GM21526 (cell line): ENCODE data around the gene GARNL3.

ENCODE experiments used
- ATAC-seq: cut with Tn5 transposase; IDR thresholded peaks from one replicate; pipeline ENCODE4 v1.9.1; 2021; ENCODE audit warnings: moderate library complexity; ENCODE audit not compliant: unreplicated experiment, low FRiP score

GARNL3 gene

DNA sequence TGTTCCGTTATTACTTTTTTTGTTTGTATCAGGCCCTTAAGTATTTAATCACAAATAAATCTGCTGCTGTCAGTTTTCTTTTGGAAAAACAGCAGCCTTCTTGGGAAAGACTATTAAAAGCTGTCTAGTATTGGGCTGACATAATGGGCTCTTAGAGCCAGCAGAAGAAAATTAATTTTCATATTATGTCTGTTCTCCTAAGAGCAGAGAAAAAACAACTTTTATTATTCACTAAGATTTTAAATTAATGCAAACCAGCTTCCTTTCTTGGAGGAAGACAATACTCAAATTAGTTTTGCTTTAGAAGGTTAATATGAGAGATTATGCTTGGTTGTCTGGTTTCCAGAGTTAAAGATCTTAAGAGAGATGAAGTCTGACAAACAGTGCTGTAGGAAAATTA is 30.6 kb upstream of the GARNL3 start:
- no peak for ATAC-seq

DNA sequence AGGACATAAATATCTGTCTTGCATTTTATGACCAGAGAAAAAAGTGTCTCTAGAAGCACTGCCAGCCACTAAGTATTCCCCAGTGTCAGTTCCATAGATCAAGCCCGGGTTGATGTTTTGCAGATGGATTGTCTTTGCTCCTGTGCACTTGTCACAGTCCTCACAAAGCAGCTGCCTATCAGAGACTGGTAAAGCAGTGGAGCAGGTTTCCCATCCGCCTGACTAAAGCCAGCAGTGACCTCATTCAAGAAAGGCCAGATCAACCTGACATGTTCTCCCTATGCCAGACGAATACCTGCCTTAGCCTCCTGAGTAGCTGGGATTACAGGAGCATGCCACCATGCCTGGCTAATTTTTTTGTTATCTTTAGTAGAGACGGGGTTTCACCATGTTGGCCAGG is 26.8 kb upstream of the GARNL3 start:
- ATAC-seq: no peak

DNA sequence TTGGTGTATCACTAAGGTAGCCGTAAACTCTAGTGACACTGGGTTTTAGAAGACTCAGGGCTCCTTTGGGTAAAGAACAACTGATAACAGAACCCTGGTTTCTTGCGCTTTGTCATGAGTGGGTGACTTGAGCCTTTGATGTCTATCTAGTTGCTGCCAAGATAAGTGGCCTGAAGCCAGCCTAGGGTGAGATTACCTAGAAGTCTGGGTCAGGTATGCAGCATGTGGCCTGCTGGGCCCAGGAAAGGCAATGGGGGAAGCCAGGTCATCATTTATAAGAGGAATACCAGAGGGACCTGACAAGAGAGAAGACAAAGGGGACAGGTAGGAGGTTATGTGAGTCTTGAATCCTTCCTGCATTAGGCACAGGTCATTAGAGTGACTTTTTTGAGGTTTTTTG is 23.2 kb upstream of the GARNL3 start:
- no peak for ATAC-seq

DNA sequence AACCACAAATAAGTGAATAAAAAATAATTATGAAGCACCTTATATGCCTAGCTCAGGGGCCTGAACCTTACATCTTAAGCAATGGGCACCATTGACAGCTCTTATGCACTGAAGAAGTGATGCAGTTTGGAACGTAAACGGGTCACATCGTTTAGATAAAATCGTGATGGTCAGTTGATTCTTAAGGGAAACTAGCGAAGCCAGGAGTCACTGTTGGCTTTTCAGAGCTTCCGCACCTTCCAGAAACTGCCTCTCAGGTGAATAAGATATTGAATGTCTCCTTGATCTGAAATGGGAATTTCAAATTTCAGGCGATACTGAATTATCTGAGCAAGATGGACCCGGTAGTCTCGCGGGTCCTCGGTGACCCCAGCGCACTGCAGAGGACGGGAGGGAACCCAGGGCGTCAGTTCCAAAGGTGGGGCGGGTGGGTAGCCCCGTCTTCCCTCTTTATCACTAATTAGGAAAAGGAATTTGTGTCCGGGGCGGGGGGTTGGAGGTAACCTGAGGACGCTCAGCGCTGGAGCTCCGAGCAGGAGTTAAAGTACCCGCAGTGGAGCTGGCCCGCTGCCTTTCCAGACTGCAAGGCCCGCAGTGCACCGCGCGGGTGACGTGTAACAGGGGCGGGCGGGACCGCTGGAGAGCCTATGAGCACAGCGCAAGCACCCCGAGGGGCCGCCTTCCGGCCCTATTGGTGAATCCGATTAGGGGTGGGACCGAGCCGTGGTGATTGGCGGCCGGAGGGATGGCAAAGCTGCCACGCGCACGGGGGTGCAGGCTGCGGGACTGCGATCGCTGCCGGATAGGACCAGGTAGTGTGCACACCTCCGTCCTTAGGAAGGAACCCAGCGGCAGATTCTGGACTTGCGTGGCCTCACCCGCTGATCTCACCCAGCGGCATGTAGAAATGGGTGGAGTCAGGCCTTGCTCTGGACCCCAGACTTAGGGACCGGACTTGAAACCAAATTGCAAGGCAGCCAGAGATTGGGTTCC is 19.7 kb upstream of the GARNL3 start:
- ATAC-seq: peak; percentile 99

DNA sequence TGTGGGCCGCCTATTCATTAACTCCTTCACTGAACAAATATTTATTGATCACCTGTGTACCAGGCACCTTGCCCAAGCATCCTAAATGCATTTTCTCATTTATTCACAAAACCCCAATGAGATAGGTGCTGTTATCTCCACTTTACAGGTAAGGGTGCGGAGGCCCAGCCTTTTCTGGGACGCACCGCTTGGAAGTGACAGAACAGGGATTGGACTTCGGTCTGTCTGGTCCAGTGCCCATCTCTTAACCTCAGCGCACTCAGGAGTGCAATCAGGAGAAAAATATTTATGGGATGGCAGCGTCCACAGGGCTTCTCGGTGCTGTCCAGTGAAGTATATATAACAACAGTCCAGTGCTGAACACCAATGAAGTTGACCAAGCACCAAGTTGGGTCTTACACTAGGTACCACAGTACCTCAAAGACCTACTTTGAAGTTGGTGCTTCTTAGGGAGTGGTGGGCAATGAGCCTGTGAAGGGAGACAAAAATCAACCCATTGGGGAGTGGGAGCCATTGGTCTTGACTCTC is 18.9 kb upstream of the GARNL3 start:
- ATAC-seq: no peak

DNA sequence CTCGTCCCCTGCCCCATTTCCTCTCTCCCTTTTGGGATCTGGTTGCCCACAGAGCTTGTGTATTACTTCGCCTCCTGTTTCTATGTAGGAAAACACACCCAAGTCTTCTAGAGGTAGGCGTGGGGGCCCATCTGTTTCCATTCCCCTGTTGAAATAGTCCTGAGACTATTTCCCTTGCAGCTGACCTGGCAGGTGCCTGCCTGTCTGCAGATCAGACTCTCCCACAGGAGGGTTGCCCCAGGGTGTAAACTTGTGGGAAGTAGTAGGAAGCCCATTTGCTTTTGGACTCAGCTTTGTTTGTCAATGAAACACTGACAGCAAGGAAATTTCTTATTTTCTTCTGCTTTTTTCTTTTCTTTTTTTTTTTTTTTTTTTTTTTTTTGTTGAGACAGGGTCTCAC is 16.3 kb upstream of the GARNL3 start:
- ATAC-seq: no peak

DNA sequence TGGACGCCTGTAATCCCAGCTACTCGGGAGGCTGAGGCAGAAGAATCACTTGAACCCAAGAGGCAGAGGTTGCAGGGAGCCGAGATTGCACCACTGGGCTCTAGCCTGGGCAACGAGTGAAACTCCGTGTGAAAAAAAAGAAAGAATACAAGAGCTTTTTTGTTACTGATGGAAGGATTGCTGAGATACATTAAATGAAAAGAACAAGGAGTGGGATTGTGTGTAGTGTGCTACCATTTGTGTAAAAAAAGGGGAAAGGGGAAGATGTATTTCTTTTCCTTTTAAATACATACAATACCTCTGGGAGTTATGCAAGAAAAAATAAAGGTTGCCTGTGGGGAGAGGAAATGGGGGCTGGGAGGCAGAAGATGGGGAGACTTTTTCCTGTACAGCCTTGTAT is 14.7 kb upstream of the GARNL3 start:
- ATAC-seq: no peak

DNA sequence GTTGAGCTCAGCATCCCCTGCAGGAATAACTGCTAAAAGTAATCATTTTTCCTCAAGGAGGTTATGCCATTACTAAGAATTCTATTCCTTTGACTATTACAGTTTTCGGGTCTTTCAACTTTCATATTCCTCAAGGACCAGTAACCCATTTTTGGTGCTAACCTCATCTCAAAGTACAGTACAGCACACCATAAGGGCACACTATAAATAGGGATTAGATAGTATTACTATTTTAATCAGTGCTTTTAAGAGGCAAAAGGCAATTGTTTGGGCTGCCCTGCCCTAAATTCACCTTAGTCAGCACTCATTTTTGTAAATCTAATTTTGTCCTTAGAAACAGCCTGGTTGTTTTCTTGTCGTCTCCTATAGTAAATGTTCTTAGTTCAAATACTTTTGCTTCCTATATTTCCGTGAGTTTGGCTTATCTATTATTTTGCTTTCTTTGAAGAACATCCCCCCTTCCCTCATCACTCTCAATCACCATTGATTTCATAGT is 13.6 kb upstream of the GARNL3 start:
- ATAC-seq: no peak

DNA sequence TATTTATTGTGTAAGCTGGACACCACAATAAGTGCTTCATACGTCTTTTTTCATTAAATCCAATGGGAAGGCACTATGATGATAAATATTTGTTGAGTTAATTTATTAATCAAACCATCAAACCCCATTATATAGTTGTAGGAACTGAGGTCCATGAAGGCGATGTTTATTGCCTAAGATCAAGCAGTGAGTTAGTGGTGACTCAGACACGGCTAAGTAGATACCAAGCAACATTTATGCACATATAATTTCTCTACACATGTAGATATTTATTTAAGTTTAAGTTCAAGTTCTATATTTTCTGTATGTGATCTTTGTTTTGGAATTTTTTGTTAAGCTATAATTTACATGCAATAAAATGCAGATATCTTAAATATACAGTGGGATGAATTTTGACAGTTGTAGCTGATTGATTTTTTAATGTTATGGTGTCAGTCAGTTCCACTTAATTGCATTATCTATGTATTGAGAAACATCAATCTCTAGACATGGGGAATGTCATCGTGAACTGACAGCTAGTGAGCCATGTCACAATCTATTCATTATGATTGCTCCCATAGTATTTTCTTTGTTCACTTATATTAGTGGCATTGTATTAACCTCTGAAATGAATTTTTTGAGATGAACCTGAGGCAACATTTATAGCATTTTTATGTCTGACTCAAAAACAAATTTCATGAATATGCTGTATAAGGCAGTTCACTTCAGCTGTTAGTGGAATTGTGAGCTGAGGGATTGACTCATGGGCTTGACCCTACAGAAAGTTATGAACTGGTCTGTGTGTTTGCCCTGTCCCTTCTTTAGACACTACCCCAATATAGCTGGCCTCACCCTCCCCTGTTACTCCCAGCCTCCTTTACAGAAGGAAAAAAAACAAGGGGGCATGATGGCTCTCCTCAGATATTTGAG is 11.9 kb upstream of the GARNL3 start:
- ATAC-seq: no peak

DNA sequence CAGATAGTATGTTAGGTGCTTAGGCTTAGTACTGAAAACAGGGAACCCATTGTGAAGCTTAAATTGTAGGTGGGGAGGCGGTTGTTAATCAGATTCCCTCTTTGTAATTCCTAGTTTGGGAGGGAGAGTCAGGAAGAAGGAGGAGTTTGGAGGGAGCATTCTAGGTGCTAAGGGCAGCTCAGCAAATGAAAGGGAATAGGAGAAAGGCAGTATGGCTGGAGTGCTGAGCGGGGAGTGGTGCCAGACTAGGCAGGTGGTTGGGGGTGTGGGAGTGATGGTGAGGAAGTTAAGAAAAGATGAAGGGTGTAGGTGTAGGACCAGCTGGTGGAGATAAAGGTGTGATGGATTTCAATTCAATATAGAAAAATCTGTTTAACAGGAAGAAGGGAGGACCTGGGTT is 11.1 kb upstream of the GARNL3 start:
- ATAC-seq: no peak

DNA sequence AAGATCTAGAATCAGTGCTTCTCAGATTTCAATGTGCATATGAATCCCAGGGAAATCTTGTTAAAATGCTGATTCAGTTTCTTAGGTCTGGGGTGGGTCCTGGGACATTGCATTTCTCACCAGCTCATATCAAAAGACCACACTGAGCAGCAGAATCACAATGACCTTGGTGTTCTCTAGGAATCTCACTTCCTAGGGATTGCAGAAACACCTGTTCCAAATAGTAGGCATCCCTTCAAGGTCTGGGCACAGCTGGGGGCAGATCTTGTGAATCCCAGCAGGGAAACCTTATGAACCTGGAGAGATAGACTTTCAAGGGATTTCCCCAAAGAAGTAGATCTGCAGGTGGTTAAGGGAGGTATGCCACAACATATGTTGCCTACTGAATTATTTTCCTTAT is 8.9 kb upstream of the GARNL3 start:
- no peak for ATAC-seq

DNA sequence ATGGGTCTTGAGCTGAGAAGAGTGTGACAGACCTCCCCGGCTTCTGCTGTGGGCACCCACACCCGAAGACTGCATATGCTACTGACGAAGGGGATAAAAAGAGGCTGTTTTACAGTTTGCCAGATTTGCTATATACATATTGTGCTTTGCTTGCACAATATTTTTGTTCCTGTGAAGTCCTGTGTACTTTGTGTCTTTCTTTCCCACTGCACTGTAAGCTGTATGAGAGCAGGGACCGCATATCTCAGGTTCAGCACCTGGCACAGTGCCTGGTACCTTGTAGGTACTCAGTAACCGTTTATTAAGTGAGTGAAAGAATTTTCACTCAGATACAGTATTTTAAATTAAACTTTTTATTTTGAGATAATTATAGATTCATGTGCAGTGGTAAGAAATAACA is 8.2 kb upstream of the GARNL3 start:
- ATAC-seq: no peak

DNA sequence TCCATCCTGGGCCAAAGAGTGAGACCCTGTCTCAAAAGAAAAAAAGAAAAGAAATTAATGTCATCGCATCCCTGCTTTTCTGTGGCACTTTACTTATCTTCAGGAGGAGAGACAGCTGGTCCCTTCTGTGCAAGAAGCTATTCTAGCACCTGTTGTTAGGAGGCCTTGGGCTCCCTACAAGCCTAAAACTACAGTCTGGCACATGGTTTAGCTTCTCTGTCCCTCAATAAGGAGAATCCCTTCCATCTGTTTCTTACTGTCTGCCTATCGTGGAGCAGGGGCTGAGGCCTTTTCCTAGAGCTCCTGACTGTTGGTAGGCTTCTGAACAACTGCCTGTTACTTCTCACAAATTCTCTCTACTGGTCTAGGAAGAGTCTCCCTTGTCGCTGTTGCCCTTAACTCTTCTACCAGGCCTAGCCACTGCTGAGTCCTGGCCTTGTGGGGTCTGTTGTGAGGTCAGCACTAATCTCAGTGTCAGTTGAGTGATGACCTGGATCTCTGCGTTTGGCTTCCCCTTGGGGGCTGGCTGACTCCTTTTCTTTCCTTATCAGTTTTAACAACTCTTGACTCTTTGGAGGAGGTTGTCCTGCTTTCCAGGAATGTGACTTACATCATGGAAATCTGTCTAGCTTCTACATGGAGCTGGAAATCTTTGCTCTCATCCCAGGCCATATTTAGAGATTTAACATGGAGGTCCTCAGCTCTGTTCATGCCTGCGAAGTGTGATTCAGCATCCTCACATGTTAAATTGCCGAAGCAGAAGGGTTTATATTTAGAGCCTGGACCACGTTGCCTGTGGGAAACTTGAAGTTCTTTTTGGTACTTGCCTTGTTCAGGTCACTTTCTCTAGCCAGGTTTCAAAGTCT is 5.7 kb upstream of the GARNL3 start:
- no peak for ATAC-seq

DNA sequence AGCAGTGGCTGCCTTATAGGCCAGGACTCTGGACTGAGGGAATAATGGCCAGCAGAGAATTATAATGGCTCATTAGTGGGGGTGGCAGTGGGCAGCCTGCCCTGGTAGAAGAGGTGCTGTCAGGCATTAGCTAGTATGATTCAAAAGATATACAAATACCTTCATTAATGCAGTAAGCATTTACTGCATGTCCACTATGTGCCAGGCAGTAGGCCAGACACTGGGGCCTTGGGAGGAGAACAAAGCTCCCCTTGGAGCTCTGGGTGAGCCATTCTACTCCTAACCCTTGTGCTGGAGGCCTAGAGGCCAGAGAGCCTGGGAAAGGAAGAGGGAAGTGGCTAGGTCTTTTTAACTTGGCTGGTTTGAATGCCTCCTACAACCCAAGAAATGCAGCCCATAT is 2.0 kb upstream of the GARNL3 start:
- ATAC-seq: no peak

DNA sequence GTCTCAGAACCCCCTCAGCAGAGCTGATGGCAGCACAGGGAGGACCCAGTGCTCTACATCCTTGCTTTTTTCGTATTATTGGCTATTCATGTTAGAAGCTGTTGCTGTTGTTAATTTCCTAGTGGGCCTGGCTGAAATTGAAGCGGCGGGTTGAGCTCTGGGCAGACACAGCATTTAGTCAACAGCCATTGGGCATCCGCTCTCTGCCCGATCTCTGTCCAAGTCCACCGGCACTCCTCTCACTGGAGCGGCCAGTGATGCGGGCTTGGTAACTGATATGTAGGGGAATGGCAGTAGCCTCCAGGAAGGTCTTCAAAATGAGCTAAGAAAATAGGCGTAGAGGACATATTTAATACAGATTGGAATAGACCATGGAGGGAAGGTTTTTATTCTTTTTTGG is 1.3 kb upstream of the GARNL3 start:
- ATAC-seq: no peak

DNA sequence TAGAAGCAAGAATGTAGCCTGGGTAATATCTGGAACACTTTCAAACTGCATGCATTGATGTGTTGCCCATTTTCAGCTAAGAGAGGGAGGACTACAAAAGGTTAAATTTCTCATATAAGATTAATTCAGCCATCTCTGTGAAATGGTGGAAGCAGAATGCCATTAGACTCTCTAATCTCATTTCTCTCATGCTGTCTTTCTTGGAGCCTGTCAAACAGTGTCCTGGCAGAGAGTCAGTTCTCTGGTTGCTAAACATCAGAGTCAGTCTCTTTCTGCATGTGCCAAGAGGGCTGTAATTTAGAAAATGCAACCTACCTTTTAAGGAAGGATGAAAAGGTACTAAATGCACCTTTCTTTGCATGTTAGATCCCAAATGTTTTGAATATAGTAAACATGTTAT is 910 bp upstream of the GARNL3 start:
- ATAC-seq: no peak

DNA sequence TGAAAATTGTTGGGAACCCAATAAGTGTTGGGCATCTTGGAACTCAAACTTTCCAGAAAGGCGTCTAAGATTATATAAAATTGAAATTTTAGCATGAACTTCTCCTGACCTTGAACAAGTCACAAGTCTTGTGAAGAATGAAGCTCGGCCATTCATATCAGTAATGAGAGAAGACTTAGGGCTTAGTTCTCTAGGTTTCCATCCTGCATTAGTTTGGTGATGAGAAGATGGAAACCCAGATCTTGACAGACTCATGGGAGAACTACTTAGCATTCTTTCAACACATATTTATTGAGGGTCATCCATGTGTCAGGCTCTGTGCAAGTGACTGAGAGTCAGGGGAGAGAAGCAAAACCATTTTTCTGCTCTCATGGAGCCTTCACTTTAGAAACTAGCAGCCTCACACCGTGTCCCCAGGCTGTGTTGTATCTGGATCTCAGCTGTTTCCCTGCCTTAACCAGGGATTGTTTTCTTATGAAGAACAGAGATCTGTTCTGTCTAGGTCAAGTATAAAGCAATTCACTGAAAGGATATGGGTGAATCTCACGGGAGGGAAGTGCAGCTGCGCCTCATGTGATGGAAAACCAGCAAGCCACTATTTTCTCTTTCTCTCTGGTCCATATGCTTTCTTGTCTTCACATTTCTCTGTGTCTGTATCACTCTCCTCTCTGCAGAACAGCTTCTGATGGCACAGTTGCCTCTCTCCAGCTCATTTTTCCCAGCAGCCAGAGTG is 3.4 kb downstream of the GARNL3 start:
- ATAC-seq: no peak

DNA sequence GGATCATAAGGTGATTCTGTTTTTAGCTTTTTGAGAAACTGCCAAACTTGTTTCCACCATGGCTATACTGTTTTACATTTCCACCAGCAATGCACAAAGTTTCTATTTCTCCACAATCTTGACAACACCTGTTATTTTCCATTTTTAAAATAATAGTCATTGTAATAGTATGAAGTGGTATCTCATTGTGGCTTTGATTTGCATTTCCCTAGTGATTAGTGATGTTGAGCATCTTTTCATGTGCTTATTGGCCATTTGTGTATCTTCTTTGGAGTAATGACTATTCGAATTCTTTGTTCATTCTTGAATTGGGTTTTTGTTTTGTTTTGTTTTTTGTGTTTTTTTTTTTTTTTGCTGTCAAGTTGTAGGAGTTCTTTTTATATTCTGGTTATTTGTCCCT is 4.9 kb downstream of the GARNL3 start:
- no peak for ATAC-seq

DNA sequence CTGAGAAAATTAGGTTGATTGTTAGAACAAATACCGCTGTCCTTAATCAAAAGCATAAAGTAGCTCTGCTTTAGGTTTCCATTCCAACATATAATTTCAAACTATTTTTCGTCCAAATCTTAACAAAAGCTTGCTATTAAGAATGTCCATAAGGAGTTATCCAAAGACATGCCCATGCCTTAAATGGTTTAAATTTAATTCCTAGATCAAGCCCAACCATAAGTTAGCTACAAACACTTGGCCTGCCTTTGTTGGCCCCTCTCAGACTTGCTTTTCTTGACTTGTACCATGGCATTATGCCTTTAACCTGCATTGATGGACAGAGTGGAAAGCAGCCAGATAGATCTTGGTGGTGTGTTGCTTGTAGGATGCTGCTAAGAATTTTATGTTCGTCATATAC is 8.8 kb downstream of the GARNL3 start:
- no peak for ATAC-seq
